ENCODE measurements around the gene CUEDC1.

The CUEDC1 gene

GRCh38 chr17:57823469-57824401 is 131.5 kb downstream of the CUEDC1 start:
- no peak; the same call in 2 of the 3 replicates for ATAC-seq (ENCODE audit: low read depth)
- Histone ChIP-seq H3K4me3 (ENCODE audit: severe bottlenecking) (no peak overlapping the region), H3K27ac (ENCODE audit: poor library complexity, severe bottlenecking) (no peak overlapping the region), H3K4me1 (ENCODE audit: insufficient read depth, poor library complexity, severe bottlenecking) (peaks cover 9% of the 10 kb centered on the region), H3K9me3 (ENCODE audit: severe bottlenecking) (no peaks in the 10 kb centered on the region), H3K27me3 (ENCODE audit: insufficient read depth, poor library complexity, severe bottlenecking) (no peaks in the 10 kb centered on the region), H3K36me3 (ENCODE audit: low read depth) (no peaks in the 10 kb centered on the region)
- no peak for DNase-seq (ENCODE audit: low spot score)
- no peak for TF ChIP-seq CTCF (IDR thresholded peaks at IDR 0.05; ENCODE audit: poor library complexity, severe bottlenecking)

GRCh38 chr17:57819867-57820266 is 135.3 kb downstream of the CUEDC1 start:
- DNase-seq (ENCODE audit: low spot score) (no peak), ATAC-seq (ENCODE audit: low read depth) (no peak)
- H3K27ac ChIP-seq (ENCODE audit: poor library complexity, severe bottlenecking): peak overlapping the region; percentile 18
- no peaks in the 10 kb centered on the region for H3K27me3 ChIP-seq (ENCODE audit: insufficient read depth, poor library complexity, severe bottlenecking)
- H3K4me3 ChIP-seq (ENCODE audit: severe bottlenecking): no peak overlapping the region
- H3K36me3 ChIP-seq (ENCODE audit: low read depth): no peaks in the 10 kb centered on the region
- no peaks in the 10 kb centered on the region for H3K9me3 ChIP-seq (ENCODE audit: severe bottlenecking)
- no peak for TF ChIP-seq CTCF (IDR thresholded peaks at IDR 0.05; ENCODE audit: poor library complexity, severe bottlenecking)
- peaks cover 9% of the 10 kb centered on the region for H3K4me1 ChIP-seq (ENCODE audit: insufficient read depth, poor library complexity, severe bottlenecking)

GRCh38 chr17:57819285-57819684 is 135.9 kb downstream of the CUEDC1 start:
- Histone ChIP-seq H3K4me3 (ENCODE audit: severe bottlenecking) (no peak overlapping the region), H3K36me3 (ENCODE audit: low read depth) (no peaks in the 10 kb centered on the region), H3K4me1 (ENCODE audit: insufficient read depth, poor library complexity, severe bottlenecking) (peaks cover 9% of the 10 kb centered on the region), H3K27me3 (ENCODE audit: insufficient read depth, poor library complexity, severe bottlenecking) (no peaks in the 10 kb centered on the region), H3K27ac (ENCODE audit: poor library complexity, severe bottlenecking) (peak overlapping the region; percentile 18), H3K9me3 (ENCODE audit: severe bottlenecking) (no peaks in the 10 kb centered on the region)
- peak; percentile 61 for ATAC-seq (ENCODE audit: low read depth)
- no peak for DNase-seq (ENCODE audit: low spot score)
- TF ChIP-seq CTCF (IDR thresholded peaks at IDR 0.05; ENCODE audit: poor library complexity, severe bottlenecking): no peak

- Histone ChIP-seq H3K4me3 (ENCODE audit: severe bottlenecking) (no peak overlapping the region), H3K36me3 (ENCODE audit: low read depth) (no peaks in the 10 kb centered on the region), H3K9me3 (ENCODE audit: severe bottlenecking) (no peaks in the 10 kb centered on the region), H3K27me3 (ENCODE audit: insufficient read depth, poor library complexity, severe bottlenecking) (no peaks in the 10 kb centered on the region), H3K27ac (ENCODE audit: poor library complexity, severe bottlenecking) (no peak overlapping the region), H3K4me1 (ENCODE audit: insufficient read depth, poor library complexity, severe bottlenecking) (peaks cover 9% of the 10 kb centered on the region)
- ATAC-seq (ENCODE audit: low read depth) (no peak), DNase-seq (ENCODE audit: low spot score) (no peak)
- no peak for TF ChIP-seq CTCF (IDR thresholded peaks at IDR 0.05; ENCODE audit: poor library complexity, severe bottlenecking)
These were observed 137.1 kb downstream of the CUEDC1 start for GRCh38 chr17:57818066-57818465.

- H3K27me3 ChIP-seq (ENCODE audit: insufficient read depth, poor library complexity, severe bottlenecking): no peaks in the 10 kb centered on the region
- no peaks in the 10 kb centered on the region for H3K36me3 ChIP-seq (ENCODE audit: low read depth)
- ATAC-seq (ENCODE audit: low read depth) (no peak), DNase-seq (ENCODE audit: low spot score) (no peak)
- no peak overlapping the region for H3K4me3 ChIP-seq (ENCODE audit: severe bottlenecking)
- TF ChIP-seq CTCF (IDR thresholded peaks at IDR 0.05; ENCODE audit: poor library complexity, severe bottlenecking): no peak
- H3K4me1 ChIP-seq (ENCODE audit: insufficient read depth, poor library complexity, severe bottlenecking): peaks cover 9% of the 10 kb centered on the region
- H3K9me3 ChIP-seq (ENCODE audit: severe bottlenecking): no peaks in the 10 kb centered on the region
- no peak overlapping the region for H3K27ac ChIP-seq (ENCODE audit: poor library complexity, severe bottlenecking)
These were observed 137.9 kb downstream of the CUEDC1 start for GRCh38 chr17:57817299-57817698.

Data from RWPE2 (cell line).